COR-L47 (cell line): ENCODE measurements around the gene RABGAP1L.
"Not testable (repeated sequence)": the region's sequence is repeated elsewhere in the genome, so short reads cannot be mapped to it uniquely, and the experiment has no call there.

Experiments
- DNase-seq: peaks from one replicate; lab custom pipeline; 2025; lab: John Stamatoyannopoulos, UW

Gene RABGAP1L

DNA sequence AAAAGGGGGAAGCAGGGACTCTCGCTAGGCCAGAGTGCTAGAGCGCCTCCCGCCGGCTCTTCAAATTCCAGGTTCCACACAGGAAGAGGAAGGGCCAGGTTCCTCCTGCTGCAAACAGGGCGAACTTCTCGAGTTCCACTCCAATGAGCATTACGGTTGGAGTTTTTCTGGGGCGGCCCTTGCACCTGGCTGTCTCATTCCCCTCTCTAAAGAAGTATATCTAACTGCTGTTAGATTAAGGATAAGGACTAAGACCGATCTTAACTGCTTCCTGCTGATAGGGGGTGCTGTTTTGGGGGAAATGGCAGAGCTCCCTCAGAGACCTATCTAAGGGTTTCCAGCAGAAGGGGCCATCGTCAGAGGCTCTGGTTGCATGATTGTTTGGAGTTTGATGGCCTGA is 138.0 kb downstream of the RABGAP1L start:
- no peak for DNase-seq

DNA sequence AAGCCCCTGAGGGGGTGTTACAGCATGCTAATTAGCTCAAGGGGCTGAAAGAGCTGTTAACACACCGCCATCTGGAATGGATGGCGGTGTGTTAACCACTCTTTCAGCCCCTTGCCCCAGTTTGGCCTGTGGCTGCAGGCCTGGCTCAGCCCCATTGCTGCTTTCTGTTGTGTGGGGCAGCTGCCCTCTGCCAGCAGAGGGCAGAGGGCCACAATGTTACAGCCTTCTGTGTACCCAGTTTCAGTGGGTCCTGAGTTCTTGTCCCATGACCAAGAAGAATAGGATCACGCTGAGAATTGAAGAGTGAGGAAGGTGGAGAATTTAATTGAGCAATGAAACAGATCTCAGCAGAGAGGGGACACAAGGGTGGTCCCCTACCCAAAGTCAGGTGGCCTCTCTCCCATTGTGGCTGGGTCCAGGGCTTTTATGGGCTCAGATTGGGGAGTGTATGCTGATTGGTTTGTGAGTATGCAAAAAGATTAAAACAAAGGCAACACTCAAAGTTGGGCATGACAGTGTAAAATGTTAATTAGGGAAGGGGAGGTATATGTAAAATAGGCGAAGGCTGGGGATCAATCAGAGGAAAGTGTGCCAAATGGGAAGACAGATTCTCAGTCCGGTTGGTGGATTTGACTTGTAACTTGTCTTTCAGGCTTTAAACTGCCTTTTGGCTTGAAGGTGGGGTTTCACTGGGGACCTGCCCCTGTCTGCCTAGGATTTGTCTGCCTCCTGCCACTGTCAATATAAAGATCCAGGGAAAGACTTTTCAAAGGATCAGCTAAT is 142.2 kb downstream of the RABGAP1L start:
- DNase-seq, result no peak

DNA sequence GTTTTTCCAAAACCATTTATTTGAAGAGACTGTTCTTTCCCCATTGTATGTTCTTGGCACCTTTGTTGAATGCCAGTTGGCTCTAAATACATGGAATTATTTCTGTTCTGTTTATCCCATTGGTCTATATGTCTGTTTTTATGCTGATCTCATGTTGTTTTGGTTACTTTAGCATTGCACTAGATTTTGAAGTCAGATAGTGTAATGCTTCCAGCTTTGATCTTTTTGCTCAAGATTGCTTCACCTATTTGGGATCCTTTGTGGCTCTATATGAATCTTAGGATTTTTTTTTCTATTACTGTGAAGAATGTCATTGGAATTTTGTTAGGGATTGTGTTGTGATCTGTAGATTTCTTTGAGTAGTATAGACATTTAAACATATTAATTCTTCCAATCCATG is 149.3 kb downstream of the RABGAP1L start:
- DNase-seq, result no peak

DNA sequence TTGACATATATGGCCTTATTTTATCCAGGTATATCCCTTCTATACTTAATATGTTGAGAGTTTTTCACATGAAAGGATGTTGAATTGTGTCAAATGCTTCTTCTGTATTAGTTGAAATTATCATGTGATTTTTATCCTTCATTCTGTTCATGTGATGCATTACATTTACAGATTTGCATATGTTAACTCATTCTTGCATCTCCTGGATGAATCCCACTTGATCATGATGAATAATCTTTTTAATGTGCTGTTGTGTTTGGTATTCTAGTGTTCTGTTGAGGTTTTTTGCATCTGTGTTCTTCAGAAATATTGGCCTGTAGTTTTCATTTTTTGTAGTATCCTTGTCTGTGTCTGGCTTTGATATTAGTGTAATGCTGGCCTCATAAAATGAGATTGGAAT is 150.2 kb downstream of the RABGAP1L start:
- DNase-seq, result no peak

DNA sequence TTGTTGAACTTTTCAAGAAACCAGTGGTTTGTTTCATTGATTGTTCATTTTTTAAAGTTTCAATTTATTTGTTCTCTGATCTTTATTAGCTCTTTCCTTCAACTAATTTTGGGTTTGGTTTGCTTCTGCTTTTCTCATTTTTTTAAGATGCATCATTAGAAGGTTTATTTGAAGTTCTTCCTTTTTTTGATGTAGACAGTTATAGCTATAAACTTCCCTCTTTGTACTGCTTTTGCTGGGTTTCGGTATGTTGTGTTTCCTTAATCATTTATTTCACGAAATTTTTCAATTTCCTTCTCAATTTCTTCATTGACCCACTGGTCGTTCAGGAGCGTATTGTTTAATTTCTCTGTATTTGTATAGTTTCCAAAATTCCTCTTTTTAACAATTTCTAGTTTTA is 155.1 kb downstream of the RABGAP1L start:
- no peak for DNase-seq

DNA sequence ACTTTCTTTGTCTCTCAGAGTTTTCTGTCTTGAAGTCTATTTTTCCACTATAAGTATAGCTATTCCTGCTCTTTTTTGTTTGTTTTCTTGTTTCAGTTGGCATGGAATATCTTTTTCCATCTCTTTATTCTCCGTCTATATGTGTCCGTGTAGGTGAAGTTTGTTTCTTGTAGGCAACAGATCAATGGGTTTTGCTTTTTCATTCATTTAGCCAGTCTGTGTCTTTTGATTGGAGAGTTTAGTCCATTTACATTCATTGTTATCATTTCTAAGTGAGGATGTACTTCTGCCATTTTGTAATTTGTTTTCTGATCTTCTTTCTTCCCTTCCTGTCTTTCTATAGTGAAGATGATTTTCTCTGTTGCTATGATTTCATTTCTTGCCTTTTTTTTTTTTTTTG is 155.9 kb downstream of the RABGAP1L start:
- no peak for DNase-seq

DNA sequence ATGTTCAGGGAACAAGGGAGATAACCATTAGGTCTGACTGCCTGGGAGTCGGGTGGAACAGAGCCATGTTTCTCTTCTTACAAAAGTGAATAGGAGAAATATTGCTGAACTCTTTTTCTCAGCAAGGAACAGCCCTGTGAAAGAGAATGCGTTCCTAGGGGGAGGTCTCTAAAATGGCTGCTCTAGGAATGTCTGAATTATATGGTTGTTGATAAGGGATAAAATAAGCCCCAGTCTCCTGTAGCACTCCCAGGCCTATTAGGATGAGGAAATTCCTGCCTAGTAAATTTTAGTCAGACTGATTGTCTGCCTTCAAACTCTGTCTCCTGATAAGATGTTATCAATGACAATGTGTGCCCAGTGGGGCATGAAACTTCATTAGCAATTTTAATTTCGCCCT is 161.6 kb downstream of the RABGAP1L start:
- not testable (repeated sequence) for DNase-seq

DNA sequence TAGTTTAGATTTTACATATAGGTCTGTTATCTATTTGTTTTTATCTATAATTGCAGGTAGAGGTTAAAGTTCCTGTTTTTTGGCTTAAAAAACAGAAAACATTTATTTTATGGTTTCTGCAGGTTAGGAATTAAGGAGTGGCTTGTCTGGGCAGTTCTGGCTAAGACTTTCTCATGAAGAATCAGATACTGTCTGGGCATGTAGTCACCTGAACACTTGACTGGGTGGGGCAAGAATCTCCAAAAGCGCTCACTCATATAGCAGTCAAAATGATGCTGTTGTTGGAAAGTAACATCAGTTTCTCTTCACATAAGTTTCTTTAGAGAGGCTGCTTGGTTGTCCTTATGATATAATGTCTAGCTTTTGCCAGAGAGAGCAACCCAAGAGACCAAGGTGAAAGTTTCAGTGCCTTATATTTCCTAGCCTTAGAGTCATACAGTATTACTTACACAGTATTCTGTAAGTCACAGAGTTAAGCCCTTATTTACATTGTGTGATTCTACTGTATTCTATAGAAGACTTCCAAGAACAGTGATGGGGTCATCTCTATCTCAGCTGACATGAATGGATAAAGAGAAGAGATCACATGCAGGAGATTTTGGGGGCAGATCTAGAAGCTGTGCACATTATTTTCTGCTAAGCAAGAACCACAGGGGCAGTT is 163.0 kb downstream of the RABGAP1L start:
- no peak for DNase-seq

DNA sequence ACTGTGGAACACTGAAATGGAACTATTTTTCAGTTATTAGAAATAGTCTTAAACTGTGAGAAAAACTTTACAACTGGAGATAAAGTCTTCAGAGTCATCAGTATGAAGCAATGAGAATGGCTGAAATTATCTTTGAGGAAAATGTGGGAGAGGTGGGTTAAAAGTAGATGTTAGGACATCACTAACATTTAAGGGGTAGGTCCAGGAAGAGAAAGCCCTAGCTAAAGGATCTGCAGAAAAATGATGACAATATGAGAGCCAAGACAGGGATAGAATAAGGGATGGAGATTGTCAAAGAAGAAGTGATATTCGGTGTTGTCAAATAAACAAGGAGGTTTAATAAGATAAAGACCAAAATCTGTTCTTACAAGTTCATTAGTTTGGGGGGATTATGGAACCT is 165.2 kb downstream of the RABGAP1L start:
- no peak for DNase-seq

DNA sequence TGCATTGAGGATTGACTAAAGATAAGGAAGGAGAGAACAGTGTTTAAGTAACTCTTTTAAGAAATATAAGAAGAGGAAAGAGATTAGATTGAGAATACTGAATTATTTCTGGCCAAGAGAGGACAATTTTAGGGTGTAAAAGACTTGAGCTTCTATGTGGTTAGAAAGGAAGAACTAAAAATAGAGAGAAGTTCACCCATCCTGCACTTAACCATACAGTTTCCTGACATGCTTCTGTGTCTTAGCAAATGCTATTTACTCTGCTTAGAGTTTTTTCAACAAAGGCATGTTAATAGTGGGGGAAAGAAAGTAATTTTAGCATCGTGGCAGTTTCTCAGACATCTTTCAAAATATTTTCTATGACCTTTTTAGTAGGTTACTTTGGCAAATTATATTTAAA is 165.6 kb downstream of the RABGAP1L start:
- DNase-seq, result no peak

DNA sequence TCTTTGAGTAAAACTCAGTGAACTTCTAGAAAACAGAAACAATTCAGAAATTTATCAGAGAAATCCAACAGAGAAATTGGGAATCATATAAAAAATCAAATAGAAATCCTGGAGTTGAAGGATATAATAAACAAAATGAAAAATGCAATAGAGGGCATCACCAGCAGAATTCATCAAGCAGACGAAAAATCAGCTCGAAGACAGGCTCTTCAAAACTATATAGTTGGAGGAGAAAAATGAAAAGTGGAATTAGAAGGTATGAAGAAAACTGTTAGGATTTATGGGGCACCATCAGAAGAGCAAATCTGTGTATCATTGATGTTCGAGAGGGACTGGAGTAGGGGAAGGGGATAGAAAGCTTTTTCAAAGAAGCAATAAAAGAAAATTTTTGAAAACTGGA is 167.0 kb downstream of the RABGAP1L start:
- DNase-seq, result no peak

DNA sequence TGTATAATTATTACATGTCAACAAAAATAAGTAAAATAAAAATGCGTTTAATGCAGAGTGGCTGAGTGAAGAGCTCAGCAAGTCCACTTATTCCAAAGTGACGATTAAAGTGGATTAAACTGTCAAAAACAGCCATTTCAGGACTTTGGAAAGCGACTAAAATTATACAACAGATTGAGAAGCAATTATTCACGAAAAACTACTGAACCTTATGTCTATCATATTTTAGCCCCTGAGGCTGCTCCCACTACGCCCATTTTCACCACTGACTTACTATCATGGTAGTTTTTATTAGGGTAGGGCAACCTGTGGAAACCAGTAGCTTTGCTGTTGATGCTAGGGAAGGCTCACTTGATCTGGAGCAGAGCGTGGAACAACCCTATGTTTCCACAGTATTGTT is 174.1 kb downstream of the RABGAP1L start:
- no peak for DNase-seq

DNA sequence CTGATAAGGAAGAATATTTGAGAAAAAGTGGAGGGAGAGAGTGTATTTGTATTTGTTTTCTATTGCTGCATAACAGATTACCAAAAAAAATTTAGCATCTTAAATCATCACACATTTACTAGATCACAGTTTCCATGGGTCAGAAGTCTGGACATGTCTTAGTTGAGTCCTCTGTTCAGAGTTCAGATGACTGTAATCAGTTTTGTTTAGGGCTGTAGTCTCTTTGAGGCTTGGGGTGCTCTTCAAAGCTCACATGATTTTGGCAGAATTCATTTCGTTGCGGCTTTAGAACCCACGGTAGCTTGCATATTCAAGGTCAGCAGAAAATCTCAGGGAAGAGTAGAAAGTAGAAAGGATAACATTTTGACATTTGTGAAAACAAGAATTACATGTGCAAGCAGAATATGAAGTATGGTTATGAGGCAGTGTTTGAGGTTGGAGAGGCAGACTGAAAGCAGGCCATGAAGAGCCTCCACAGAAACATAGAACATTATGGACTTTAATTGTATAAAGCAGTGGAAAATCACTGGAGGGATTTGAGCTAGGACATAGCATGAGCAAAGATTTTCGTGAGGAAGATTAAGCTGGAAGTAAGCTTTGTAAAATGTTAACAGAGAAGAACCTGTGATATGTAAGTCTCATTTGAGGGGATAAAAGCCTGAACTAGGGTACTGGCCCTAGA is 177.8 kb downstream of the RABGAP1L start:
- DNase-seq, result no peak

DNA sequence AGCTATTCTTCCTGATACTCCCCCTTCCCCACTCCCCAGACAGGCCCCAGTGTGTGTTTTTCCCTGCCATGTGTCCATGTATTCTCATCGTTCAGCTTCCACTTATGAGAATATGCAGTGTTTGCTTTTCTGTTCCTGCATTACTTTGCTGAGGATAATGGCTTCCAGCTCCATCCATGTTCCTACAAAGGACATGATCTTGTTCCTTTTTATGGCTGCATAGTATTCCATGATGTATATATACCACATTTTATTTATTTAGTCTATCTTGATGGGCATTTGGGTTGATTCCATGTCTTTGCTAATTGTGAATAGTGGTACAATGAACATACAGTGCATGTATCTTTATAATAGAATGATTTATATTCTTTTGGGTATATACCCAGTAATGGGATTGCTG is 181.1 kb downstream of the RABGAP1L start:
- DNase-seq, result not testable (repeated sequence)

DNA sequence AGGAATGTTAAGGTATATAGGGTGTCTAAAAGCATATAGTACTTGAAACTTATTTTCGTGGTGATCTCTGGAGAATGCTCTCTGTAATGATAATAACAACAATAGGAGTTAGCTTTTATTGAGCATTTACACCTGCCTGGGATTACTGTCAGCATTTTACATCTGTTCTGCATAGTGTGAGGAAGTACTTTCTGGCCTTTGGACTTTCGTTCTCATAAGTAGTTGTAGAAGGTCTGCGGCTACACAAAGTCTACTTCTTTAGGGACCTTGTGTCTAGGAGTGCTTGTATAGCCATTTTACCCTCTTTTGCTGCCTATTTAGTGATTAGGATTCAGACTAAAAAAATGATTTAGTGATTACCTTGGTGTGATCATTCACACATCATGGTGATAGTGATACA is 184.8 kb downstream of the RABGAP1L start:
- no peak for DNase-seq

DNA sequence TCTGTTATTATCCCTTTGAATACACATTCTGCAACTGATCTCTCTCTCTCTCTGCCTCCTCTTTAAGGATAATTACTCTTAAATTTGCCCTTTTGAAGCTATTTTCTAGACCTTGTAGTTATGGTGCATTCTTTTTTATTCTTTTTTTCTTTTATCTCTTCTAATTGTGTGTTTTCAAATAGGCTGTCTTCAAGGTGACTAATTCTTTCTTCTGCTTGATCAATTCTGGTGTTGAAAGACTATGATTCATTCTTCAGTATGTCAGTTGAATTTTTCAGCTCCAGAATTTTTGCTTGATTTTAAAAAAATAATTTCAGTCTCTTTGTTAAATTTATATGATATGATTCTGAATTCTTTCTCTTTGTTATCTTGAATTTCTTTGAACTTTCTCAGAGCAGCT is 192.8 kb downstream of the RABGAP1L start:
- DNase-seq, result no peak

DNA sequence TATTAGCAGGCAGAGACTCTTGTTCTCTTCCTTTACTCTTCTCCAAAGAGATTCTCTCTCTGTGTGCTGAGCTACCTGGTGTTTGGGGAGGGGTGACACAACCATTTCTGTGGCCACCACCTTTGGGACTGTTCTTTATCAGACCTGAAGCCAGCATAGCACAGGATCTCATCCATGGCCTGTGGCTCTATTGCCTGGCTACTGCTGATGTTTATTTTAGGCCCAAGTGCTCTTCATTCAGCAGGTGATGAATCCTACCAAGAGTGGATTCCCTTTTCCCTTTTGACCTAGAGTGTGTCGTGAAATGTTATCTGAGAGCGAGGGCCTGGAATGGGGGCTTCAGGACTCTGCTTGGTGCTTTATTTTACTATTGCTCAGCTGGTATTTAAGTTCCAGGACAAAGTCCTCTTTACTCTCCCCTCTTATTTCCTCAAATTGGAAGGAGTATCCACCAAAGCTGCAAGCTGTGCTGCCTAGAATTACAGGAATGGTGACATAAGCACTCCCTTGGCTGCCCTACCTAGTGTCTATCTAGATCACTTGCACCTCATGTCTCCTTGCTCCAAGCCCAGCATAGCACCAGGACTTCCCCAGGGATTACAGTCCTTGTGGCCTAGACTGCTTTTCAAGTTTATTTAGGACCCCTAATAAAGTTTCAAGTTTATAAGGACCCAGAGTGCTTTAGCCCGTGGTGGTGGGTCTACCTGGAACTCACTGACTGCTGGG is 193.7 kb downstream of the RABGAP1L start:
- DNase-seq, result no peak

DNA sequence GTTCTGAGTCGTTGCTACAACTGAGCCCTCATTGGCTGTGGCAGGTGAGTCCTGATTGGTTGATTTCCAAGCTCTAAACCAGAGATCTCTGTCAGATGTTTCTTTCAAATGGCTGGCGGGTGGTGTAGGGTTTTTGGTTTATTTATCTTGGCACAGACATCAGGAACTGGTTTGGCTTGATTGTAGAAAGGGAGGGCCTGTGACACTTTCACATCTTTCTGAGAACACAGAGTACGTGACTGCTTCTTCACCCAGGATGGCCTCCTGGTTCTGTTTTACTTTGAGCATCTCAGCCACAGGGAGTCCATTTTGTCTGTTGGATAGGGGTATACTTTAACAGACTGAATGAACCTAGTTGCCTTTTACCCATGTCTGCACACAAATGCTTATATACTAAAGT is 199.0 kb downstream of the RABGAP1L start:
- no peak for DNase-seq

DNA sequence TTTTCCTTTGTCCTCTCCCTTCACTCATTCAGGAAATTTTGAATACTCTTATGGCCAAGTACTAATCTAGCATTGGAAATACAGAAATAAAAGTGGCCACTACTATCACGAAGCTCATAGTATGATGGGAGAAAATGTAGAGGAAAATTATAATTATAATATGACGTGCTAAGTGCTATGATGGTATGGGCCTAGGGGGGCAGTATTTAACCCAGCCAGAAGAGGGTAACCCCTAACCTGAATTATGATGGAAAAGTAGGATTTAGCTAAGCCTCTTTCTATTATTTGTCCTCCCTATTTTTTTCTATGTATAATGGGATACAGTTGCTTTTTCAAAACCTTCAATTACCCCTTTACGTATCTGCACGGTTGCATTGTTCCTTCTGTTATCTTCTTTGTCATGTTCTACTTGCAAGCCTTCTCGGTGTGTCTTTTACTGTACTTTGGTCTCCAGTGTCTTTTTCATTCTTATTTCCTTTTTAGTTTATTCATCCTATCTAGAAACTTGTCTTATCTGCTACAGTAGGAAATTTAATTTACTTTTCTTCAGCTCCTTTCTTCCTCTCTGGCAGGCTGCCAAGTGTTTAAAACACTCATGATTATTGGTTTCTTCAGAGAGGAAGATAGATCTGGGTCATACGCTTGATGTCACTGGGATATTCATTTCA is 199.6 kb downstream of the RABGAP1L start:
- no peak for DNase-seq

DNA sequence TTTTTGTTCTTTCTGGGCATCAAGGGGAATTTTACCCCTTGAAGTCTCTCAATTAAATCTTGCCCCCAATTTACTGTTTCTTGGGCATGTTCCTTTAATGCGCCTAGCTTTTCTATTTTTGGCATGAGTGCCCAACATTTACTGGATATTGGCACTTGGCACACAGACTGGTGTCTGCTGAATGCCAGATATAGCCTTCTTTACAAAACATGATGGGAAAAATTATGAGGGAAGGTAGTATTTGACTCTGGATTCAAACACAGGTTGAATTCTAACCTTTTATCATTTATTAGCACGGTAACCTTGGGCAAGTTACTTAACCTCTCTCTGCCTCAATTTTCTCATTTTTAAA is 200.1 kb downstream of the RABGAP1L start:
- no peak for DNase-seq

DNA sequence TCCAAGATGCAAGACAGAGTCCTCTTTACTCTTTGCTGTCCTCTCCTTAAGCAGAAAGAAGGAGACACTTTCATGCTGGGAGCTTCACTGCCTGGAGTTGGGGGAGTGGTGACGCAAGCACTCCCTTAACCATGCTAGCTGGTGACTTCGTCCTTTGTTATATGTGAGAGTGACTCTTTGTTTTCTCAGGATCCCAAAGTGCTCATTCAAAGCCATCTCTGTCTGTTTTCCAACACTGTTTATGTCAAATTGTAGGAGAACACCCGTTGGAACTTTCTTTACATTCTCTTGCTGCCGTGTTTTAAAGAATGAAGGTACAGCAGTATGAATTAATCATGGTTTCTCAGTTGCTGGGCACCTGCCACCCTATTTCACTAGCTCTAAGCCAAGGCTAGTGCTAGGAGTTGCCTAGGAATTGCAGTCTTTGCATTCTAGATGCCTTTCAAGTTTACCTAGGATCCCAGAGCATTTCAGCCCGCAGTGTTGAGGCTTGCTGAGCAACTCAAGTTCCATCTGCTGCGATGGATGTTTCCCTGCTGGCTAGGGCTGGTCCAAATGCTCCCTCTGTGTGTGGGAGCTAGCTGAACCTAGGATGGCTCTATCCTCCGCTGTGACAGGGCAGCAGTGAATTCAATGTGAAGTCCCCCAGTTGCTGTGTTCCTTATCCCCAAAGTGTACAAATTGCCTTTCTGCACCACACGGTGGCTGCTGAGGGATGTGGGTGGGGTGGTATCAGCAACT is 205.8 kb downstream of the RABGAP1L start:
- no peak for DNase-seq
